Measurements from ENCODE around the gene CALCOCO2. TPM values are rescaled to one million over a fixed set of nuclear protein-coding genes. Genes with fewer than 3 reads are reported as not detected.
A peak's percentile ranks its signal among the peaks of the same experiment; 100 is the strongest.

Gene CALCOCO2
- polyA plus RNA-seq, 2 of the 4 experiments (the other 2 are of a cell fraction): 71.6 to 194 TPM

- TF ChIP-seq USF2 (IDR thresholded peaks at IDR 0.05) (no peak), RNF2 (IDR thresholded peaks at IDR 0.05; ENCODE audit: borderline replicate concordance, low read depth) (no peak), HOXA7 (CRISPR knock-in tag; IDR thresholded peaks at IDR 0.05) (peak; percentile 65; the same call in 1 of the 2 replicates), HOXB5 (CRISPR knock-in tag; IDR thresholded peaks at IDR 0.05) (no peak), NPAS2 (CRISPR knock-in tag; IDR thresholded peaks at IDR 0.05; ENCODE audit: borderline replicate concordance) (no peak), CBX8 (IDR thresholded peaks at IDR 0.05) (no peak), E2F6 (IDR thresholded peaks at IDR 0.05; ENCODE audit: borderline replicate concordance, low read depth) (no peak; the same call in 1 of the 2 replicates), POLR2A (IDR thresholded peaks at IDR 0.05; ENCODE audit: low read length) (peak; percentile 97), ZNF302 (CRISPR knock-in tag; IDR thresholded peaks at IDR 0.05) (no peak; the same call in 1 of the 2 replicates), RCOR1 (IDR thresholded peaks at IDR 0.05; ENCODE audit: low read depth, low read length) (no peak), SREBF2 (IDR thresholded peaks at IDR 0.05) (no peak)
Observed at GRCh38 chr17:48908047-48908843, 77.4 kb downstream of the CALCOCO2 start, which contains the start of gene UBE2Z (continued).

- Histone ChIP-seq H3K4me3 (peak overlapping the region; percentile 89), H3K9me3 (no peaks in the 10 kb centered on the region), H3K27ac (peak overlapping the region; percentile 94 to 98), H3K4me2 (peak overlapping the region; percentile 99), H3K4me1 (peaks cover 41% of the 10 kb centered on the region)
- FAIRE-seq: no peak
- ChIA-PET CTCF (interaction anchor here (0.6 to 2.9 kb wide), 10 partner anchors 10 to 137 kb away, joined by 3 to 21 read pairs (median 3); no protein-coding TSS in a partner anchor), POLR2A (interaction anchor here (0.6 to 2.5 kb wide), 5 partner anchors 16 to 197 kb away, joined by 3 to 42 read pairs (median 5); partner anchors contain the start of genes ATP5MC1 and SNF8)
- WGBS (ENCODE audit: missing lambda C conversion rate): 3% methylated on average over 22 of the region's 36 CpGs
- TF ChIP-seq RNF2 (IDR thresholded peaks at IDR 0.05; ENCODE audit: borderline replicate concordance, low read depth) (no peak), CBX2 (IDR thresholded peaks at IDR 0.05; ENCODE audit: borderline replicate concordance, low read depth) (no peak), ZC3H11A (IDR thresholded peaks at IDR 0.05) (no peak), FOSL2 (IDR thresholded peaks at IDR 0.05) (no peak), FOSL2 (CRISPR knock-in tag; IDR thresholded peaks at IDR 0.05) (no peak), NPAS2 (CRISPR knock-in tag; IDR thresholded peaks at IDR 0.05; ENCODE audit: borderline replicate concordance) (no peak), FOXS1 (CRISPR knock-in tag; IDR thresholded peaks at IDR 0.05) (no peak), NFE2L2 (conservative IDR thresholded peaks at IDR 0.05; ENCODE audit: low read length) (no peak), EHF (CRISPR knock-in tag; IDR thresholded peaks at IDR 0.05) (no peak), HOXB13 (CRISPR knock-in tag; IDR thresholded peaks at IDR 0.05; ENCODE audit: low read depth) (no peak), CHD2 (IDR thresholded peaks at IDR 0.05; ENCODE audit: low read length, partially characterized antibody) (no peak), KDM5A (IDR thresholded peaks at IDR 0.05) (no peak), REST (IDR thresholded peaks at IDR 0.05) (no peak), POLR2A (IDR thresholded peaks at IDR 0.05; ENCODE audit: low read length) (peak; percentile 16; the same call in 1 of the 2 replicates), CHD4 (IDR thresholded peaks at IDR 0.05; ENCODE audit: borderline replicate concordance) (no peak), MAZ (IDR thresholded peaks at IDR 0.05; ENCODE audit: borderline replicate concordance, low read depth, low read length) (peak; percentile 20; the same call in 1 of the 2 replicates)
- DNase-seq (ENCODE audit: low read depth in 1 of 2, low spot score in 1 of 2): peak; percentile 90 to 91
- peak; percentile 71 to 73 for ATAC-seq
Observed at GRCh38 chr17:48908853-48909394, 78.1 kb downstream of the CALCOCO2 start.

Measured in A549 (cell line).